ENCODE measurements around the gene ANXA9.

Gene ANXA9

DNA sequence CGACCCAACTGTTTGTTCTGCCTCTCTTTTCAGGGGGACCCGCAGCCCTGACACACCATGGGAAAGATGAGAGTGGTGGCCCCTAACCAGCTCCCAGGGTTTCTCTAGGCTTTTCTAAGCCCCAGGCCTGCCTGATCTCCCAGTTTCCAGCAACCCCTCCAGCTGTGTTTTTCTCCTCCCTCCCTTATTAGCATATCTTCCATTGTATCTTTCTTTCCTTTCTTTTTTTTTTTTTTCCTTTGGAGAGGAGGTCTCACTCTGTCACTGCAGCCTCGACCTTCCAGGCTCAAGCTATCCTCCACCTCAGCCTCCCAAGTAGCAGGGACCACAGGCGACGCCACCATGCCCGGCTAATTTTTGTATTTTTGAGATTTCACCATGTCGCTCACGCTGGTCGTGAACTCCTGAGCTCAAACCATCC is 5.7 kb upstream of the ANXA9 start:
- no peak for DNase-seq

- DNase-seq: peak; percentile 87
These were observed 5.0 kb upstream of the ANXA9 start for GRCh38 chr1:150976879-150977694.

GRCh38 chr1:150979092-150980056 is 2.7 kb upstream of the ANXA9 start:
- DNase-seq: peak; percentile 81 to 99

DNA sequence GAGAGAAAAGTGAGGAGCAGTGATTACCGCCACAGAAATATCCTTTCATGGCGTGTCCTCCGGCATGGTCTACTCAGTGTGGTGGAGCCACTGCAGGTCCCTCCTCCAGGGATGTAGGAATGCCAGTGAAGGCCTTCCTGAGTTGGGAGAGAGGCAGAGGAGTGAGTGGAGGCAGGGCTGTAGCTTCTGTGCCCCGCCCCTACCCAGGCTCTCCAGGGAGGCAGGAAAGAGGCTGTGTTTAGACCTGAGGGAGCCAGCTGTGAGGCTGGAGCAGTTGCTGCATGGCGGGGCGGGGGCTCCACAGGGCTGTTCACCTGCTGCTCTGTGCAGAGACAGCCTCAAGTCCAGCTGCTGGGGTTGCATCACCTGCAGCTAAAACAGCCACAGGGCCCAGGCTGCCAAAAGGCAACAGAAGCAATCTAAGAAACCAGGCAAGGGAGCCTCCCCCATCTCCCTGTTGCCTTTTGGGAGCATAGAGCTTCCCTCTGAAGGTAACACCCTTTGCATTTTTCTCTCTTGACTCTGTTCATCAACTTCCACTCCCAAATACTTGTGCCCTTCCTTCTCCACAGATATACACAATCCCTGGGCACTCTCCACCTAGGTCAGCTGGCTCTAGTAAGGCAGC is 801 bp upstream of the ANXA9 start:
- no peak for DNase-seq

DNA sequence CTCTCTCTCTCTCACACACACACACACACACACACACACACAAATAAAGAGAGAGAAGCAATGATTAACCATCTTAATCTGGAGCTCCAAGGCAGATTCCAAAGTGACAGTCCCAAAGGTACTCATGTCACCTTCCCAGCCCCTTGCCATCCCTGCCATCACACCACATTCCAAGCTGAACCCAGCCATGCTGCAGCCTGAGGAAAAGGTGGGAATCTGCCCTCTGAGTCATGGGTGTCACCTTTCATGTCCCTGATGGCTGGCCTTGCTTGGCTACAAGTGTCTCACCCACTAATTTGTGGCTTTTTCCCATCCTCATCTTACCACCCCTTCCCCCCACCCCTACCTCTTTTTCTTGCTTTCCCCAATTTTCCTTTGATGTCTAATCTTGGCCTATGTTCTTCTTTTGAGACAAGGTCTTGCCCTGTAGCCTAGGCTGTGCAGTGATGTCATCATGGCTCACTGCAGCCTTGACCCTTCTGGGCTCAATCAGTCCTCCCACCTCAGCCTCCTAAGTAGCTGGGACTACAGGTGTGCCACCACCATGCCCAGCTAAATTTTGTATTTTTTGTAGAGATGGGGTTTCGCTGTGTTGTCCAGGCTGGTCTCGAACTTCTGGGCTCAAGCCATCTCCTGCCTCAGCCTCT is 3.2 kb downstream of the ANXA9 start:
- DNase-seq: no peak

DNA sequence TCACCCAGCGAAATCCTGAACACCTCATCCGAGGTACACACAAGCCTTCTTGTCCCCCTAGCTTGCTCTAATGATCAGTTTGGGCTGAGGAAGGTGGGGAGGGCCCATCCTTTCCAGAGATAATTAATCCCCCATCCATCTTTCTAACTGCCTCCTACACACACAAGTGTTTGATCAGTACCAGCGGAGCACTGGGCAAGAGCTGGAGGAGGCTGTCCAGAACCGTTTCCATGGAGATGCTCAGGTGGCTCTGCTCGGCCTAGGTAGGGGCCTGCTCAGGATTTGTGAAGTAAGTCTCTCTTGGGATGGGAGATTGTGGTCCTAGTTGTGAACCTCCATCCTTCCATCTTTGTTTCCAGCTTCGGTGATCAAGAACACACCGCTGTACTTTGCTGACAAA is 5.8 kb downstream of the ANXA9 start:
- no peak for DNase-seq

- DNase-seq: no peak
These were observed 10.5 kb downstream of the ANXA9 start for GRCh38 chr1:150992626-150993025.

- no peak for DNase-seq
These were observed 12.2 kb downstream of the ANXA9 start for GRCh38 chr1:150994248-150994647.

GRCh38 chr1:150995460-150995859 is 13.4 kb downstream of the ANXA9 start:
- no peak for DNase-seq

GRCh38 chr1:150995896-150996295 is 13.8 kb downstream of the ANXA9 start:
- DNase-seq: peak in 1 of 2 donors; percentile 70

- no peak for DNase-seq
These were observed 15.2 kb downstream of the ANXA9 start for GRCh38 chr1:150997126-150997872.

GRCh38 chr1:150997949-150998348 is 15.9 kb downstream of the ANXA9 start:
- DNase-seq: no peak

DNA sequence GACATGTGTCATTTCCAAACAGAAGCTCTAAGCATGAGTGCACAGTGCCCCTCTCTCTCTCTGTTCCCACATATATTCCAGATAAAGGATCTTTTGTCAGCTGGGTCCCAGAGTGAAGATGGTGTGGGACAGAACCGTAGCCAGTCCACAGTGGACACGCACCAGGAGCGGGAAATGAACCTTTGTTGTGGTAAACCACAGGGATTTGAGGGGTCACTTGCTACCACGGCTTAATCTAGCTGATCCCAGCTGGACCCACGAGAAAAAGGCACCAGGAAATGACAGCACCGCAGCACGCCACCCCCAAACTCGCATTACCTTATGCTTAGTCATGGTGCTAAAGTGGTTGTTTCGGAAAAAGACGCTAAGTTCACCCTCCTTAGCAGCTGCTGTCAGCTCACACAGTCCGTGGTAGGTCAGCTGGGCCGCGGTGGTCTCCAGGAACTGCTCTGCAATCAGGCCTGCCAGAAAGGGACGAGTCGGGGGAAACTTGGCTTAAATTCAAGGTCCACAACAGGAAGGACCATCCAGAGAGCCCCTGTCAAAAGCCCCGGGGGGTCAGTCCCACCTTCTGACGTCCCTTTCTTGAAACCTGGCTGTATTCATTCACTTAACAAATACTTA is 17.1 kb downstream of the ANXA9 start:
- peak; percentile 41 to 55 for DNase-seq

- peak in 1 of 2 donors; percentile 40 for DNase-seq
These were observed 17.8 kb downstream of the ANXA9 start for GRCh38 chr1:150999926-151000325.

- DNase-seq: no peak
These were observed 18.3 kb downstream of the ANXA9 start for GRCh38 chr1:151000408-151000807.

DNA sequence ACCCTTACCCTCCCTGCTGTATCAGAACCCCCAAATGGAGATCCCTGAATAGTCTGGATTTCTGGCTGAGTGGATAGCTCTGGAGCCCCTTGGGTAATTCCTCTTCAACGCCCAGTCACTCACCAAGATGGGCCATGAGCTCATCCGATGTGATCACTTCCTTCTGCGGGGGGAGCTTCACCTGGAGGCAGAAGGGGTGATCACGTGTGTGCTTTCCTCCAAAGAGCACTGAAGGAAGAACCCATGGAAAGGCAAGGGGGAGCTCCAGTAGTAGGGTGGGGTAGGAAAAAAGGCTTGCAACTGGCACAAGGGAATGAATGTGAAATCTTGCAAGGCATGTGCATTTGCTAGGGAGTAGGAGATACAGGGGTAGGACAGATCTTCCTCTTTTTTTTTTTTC is 19.5 kb downstream of the ANXA9 start:
- DNase-seq: peak; percentile 66 to 78

- DNase-seq: peak in 1 of 2 donors; percentile 24
These were observed 20.0 kb downstream of the ANXA9 start for GRCh38 chr1:151002051-151002450.

DNA sequence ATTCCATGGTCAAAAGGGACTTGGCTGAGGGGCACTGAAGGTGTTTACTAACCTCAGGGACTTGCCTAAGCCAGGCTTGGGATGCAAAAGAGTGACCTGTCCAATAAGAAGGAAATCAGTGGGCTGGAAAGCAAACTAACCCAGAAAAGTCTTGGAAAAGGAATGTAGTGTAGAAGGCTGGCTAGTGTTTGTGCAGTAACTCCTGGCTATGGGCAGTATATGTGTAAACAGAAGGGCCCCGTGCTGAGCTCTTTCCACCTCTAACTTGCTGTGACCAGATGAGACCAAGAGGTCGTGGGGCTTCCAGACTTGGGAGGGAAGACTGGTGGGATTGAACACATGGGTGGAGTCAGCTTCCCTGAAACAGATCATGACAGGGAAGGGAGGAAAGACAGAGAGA is 20.5 kb downstream of the ANXA9 start:
- DNase-seq: no peak

- DNase-seq: no peak
These were observed 21.1 kb downstream of the ANXA9 start for GRCh38 chr1:151003180-151003579.

DNA sequence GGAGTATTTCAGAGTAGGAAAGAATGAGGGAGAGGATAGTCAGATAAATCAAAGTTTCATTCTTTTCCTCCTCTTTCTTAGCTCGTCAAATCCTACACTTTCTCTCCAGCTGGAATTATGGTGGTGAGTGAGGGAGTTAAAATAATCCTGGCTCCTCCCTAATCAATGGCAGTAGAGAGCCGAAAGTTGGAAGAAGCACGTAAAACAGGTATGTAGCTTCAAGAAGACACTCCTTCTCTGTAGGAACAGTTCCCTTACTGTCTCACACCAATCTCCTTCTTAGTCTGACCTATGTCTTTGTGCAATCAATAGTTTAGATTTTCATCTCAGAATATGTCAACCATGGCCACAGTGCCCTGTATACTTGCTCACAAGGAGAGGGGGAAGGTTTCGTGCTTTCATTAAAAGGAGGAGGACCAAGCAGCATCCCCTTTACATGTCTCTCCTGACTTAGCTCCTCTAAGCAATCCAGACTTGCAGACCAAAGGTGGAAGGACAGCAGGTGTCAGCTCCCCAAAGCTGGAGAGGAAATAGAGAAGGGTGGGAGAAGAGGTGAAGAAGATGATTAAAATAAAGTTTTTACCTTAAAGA is 23.7 kb downstream of the ANXA9 start:
- no peak for DNase-seq

Measured in inflammatory macrophage treated with lipopolysaccharide for 1 hour (primary cell).